Loucy (cell line): Measurements from ENCODE around the gene PRM3.

Experiments
- H2AFZ ChIP-seq: fragments of 200-600 bp; sonication (generic); 2 replicates; pipeline ENCODE4 v1.6.0; 2016; ENCODE audit warnings: antibody characterized with exemption, mild to moderate bottlenecking, low read length, moderate library complexity
- H3F3A ChIP-seq: fragments of 200-600 bp; 2 replicates; pipeline ENCODE4 v1.6.0; 2016; ENCODE audit warnings: antibody characterized with exemption, low read depth, mild to moderate bottlenecking
- H3K27me3 ChIP-seq: fragments of 200-600 bp; sonication (generic); 2 replicates; pipeline ENCODE4 v1.6.1; 2014; ENCODE audit warnings: low read length, mild to moderate bottlenecking; ENCODE audit not compliant: insufficient read depth, poor library complexity, severe bottlenecking
- H3K36me3 ChIP-seq: fragments of 200-600 bp; sonication (generic); 2 replicates; pipeline ENCODE4 v1.6.1; 2016; ENCODE audit warnings: low read length; ENCODE audit not compliant: insufficient read depth
- H3K4me1 ChIP-seq: fragments of 200-600 bp; sonication (generic); 2 replicates; pipeline ENCODE4 v1.5.1; 2014; ENCODE audit warnings: low read length, mild to moderate bottlenecking; ENCODE audit not compliant: insufficient read depth, poor library complexity, severe bottlenecking
- H3K4me2 ChIP-seq: fragments of 200-600 bp; sonication (generic); 2 replicates; pipeline ENCODE4 v1.6.0; 2014; ENCODE audit warnings: antibody characterized with exemption, low read length, low read depth, mild to moderate bottlenecking; ENCODE audit not compliant: poor library complexity, severe bottlenecking
- H3K4me3 ChIP-seq: fragments of 200-600 bp; sonication (generic); 2 replicates; pipeline ENCODE4 v1.5.1; 2014; ENCODE audit warnings: low read length, mild to moderate bottlenecking, mixed read lengths; ENCODE audit not compliant: poor library complexity, severe bottlenecking
- H3K79me2 ChIP-seq: fragments of 200-600 bp; sonication (generic); 2 replicates; pipeline ENCODE4 v1.6.1; 2014; ENCODE audit warnings: low read length; ENCODE audit not compliant: insufficient read depth
- H3K9ac ChIP-seq: fragments of 200-600 bp; sonication (generic); 2 replicates; pipeline ENCODE4 v1.6.0; 2014; ENCODE audit warnings: mild to moderate bottlenecking, low read depth, low read length, moderate library complexity; ENCODE audit not compliant: poor library complexity, severe bottlenecking
- H3K9me2 ChIP-seq: fragments of 200-600 bp; sonication (generic); replicated peaks from 2 replicates; pipeline ENCODE4 v1.6.1; 2016; ENCODE audit warnings: low read depth, low read length, mixed read lengths
- H3K9me3 ChIP-seq: fragments of 200-600 bp; sonication (generic); 2 replicates; pipeline ENCODE4 v1.6.1; 2014; ENCODE audit warnings: mild to moderate bottlenecking, antibody characterized with exemption, low read length, low read depth; ENCODE audit not compliant: insufficient read depth
- H4K20me1 ChIP-seq: fragments of 200-600 bp; sonication (generic); 2 replicates; pipeline ENCODE4 v1.6.0; 2014; ENCODE audit warnings: antibody characterized with exemption, low read length, mild to moderate bottlenecking; ENCODE audit not compliant: insufficient read depth, poor library complexity, severe bottlenecking
- CTCF ChIP-seq: fragments of 200-600 bp; sonication (generic); conservative IDR thresholded peaks from 2 replicates; pipeline ENCODE4 v1.5.1; 2014; ENCODE audit warnings: mild to moderate bottlenecking, antibody characterized with exemption, low read length
- EZH2phosphoT487 ChIP-seq: fragments of 200-600 bp; IDR thresholded peaks from 2 replicates; pipeline ENCODE4 v1.6.1; 2018; ENCODE audit warnings: antibody characterized with exemption, mild to moderate bottlenecking, moderate library complexity, borderline replicate concordance

PRM3 gene

GRCh38 chr16:11224894-11225676, 48.3 kb downstream of the PRM3 start:
- no peaks in the 10 kb centered on the region for H4K20me1 ChIP-seq
- no peaks in the 10 kb centered on the region for H3K36me3 ChIP-seq
- H3K9me3 ChIP-seq = no peaks in the 10 kb centered on the region
- no peak overlapping the region; the same call in 1 of the 2 replicates for H2AFZ ChIP-seq
- no peaks in the 10 kb centered on the region for H3K9me2 ChIP-seq
- H3K79me2 ChIP-seq = no peaks in the 10 kb centered on the region
- H3K4me1 ChIP-seq = no peaks in the 10 kb centered on the region
- no peak overlapping the region for H3K4me3 ChIP-seq
- H3F3A ChIP-seq = no peaks in the 10 kb centered on the region
- H3K4me2 ChIP-seq = no peak overlapping the region
- no peaks in the 10 kb centered on the region for H3K27me3 ChIP-seq
- no peak for TF ChIP-seq CTCF
- TF ChIP-seq EZH2phosphoT487 = no peak
- H3K9ac ChIP-seq = no peak overlapping the region

- Histone ChIP-seq H3F3A (no peaks in the 10 kb centered on the region), H3K4me1 (no peaks in the 10 kb centered on the region), H3K79me2 (no peaks in the 10 kb centered on the region), H3K27me3 (no peaks in the 10 kb centered on the region), H2AFZ (no peak overlapping the region; the same call in 1 of the 2 replicates), H3K9me3 (no peaks in the 10 kb centered on the region), H3K4me2 (peak overlapping the region; percentile 27), H4K20me1 (no peaks in the 10 kb centered on the region), H3K9ac (no peak overlapping the region), H3K36me3 (no peaks in the 10 kb centered on the region), H3K4me3 (no peak overlapping the region), H3K9me2 (no peaks in the 10 kb centered on the region)
- TF ChIP-seq EZH2phosphoT487 = no peak
- no peak for TF ChIP-seq CTCF
These were observed 49.1 kb downstream of the PRM3 start for GRCh38 chr16:11224096-11224893.
